BLaER1 (cell line): ENCODE measurements around the gene PHLPP1.
"Not testable (repeated sequence)": the region's sequence is repeated elsewhere in the genome, so short reads cannot be mapped to it uniquely, and the experiment has no call there.

Source experiments
- H3K27ac ChIP-seq: shearing (Covaris generic); formaldehyde crosslinking; 2 replicates; pipeline ENCODE4 v1.8.1; 2022
- H3K27me3 ChIP-seq: shearing (Covaris generic); formaldehyde crosslinking; 2 replicates; pipeline ENCODE4 v1.8.1; 2022
- H3K36me3 ChIP-seq: shearing (Covaris generic); formaldehyde crosslinking; 2 replicates; pipeline ENCODE4 v1.8.1; 2022
- H3K4me1 ChIP-seq: shearing (Covaris generic); formaldehyde crosslinking; 2 replicates; pipeline ENCODE4 v1.8.1; 2022
- H3K4me2 ChIP-seq: shearing (Covaris generic); formaldehyde crosslinking; 2 replicates; pipeline ENCODE4 v1.8.1; 2022
- H3K4me3 ChIP-seq: shearing (Covaris generic); formaldehyde crosslinking; 2 replicates; pipeline ENCODE4 v1.8.1; 2022
- H3K9ac ChIP-seq: shearing (Covaris generic); formaldehyde crosslinking; 2 replicates; pipeline ENCODE4 v1.8.1; 2022
- H3K9me3 ChIP-seq: shearing (Covaris generic); formaldehyde crosslinking; 2 replicates; pipeline ENCODE4 v1.8.1; 2022
- H4K20me1 ChIP-seq: shearing (Covaris generic); formaldehyde crosslinking; 2 replicates; pipeline ENCODE4 v1.8.1; 2022
- Cebpa-rat ChIP-seq: shearing (Covaris generic); IDR thresholded peaks from 2 replicates; pipeline ENCODE4 v1.8.1; 2022

Gene PHLPP1

GRCh38 chr18:62797329-62797728 lies 82.0 kb downstream of the PHLPP1 start:
- no peak overlapping the region for H3K9ac ChIP-seq
- TF ChIP-seq Cebpa-rat, result no peak
- peaks cover 47% of the 10 kb centered on the region for H3K4me1 ChIP-seq
- H3K4me2 ChIP-seq, result no peak overlapping the region
- peaks cover 94% of the 10 kb centered on the region for H4K20me1 ChIP-seq
- H3K27me3 ChIP-seq, result no peaks in the 10 kb centered on the region
- no peak overlapping the region for H3K4me3 ChIP-seq
- H3K27ac ChIP-seq, result no peak overlapping the region
- H3K9me3 ChIP-seq, result no peaks in the 10 kb centered on the region
- H3K36me3 ChIP-seq, result peaks cover 11% of the 10 kb centered on the region; the same call in 1 of the 2 replicates

- H3K27ac ChIP-seq, result peak overlapping the region; percentile 63
- peaks cover 82% of the 10 kb centered on the region for H4K20me1 ChIP-seq
- H3K27me3 ChIP-seq, result no peaks in the 10 kb centered on the region
- H3K9me3 ChIP-seq, result no peaks in the 10 kb centered on the region
- H3K4me3 ChIP-seq, result peak overlapping the region; percentile 11; the same call in 1 of the 2 replicates
- peaks cover 47% of the 10 kb centered on the region for H3K4me1 ChIP-seq
- H3K36me3 ChIP-seq, result peaks cover 8% of the 10 kb centered on the region
- peak overlapping the region; percentile 79 for H3K4me2 ChIP-seq
- no peak for TF ChIP-seq Cebpa-rat
- no peak overlapping the region for H3K9ac ChIP-seq
Measured at GRCh38 chr18:62799977-62800376, 84.6 kb downstream of the PHLPP1 start.

GRCh38 chr18:62802523-62802922 lies 87.2 kb downstream of the PHLPP1 start:
- no peak overlapping the region for H3K27ac ChIP-seq
- no peak overlapping the region for H3K9ac ChIP-seq
- H3K9me3 ChIP-seq, result peaks cover 2% of the 10 kb centered on the region; the same call in 1 of the 2 replicates
- H3K4me3 ChIP-seq, result no peak overlapping the region
- H3K36me3 ChIP-seq, result peaks cover 4% of the 10 kb centered on the region; the same call in 1 of the 2 replicates
- peaks cover 43% of the 10 kb centered on the region for H3K4me1 ChIP-seq
- H3K27me3 ChIP-seq, result no peaks in the 10 kb centered on the region
- peaks cover 62% of the 10 kb centered on the region for H4K20me1 ChIP-seq
- TF ChIP-seq Cebpa-rat, result no peak
- H3K4me2 ChIP-seq, result no peak overlapping the region

GRCh38 chr18:62807396-62807795 lies 92.1 kb downstream of the PHLPP1 start:
- no peak for TF ChIP-seq Cebpa-rat
- Histone ChIP-seq H3K9ac (no peak overlapping the region), H3K4me3 (no peak overlapping the region), H3K4me2 (no peak overlapping the region), H3K27me3 (no peaks in the 10 kb centered on the region), H3K36me3 (peaks cover 4% of the 10 kb centered on the region; the same call in 1 of the 2 replicates), H3K9me3 (peaks cover 5% of the 10 kb centered on the region; the same call in 1 of the 2 replicates), H3K4me1 (peaks cover 2% of the 10 kb centered on the region; the same call in 1 of the 2 replicates), H3K27ac (no peak overlapping the region), H4K20me1 (peaks cover 27% of the 10 kb centered on the region)

- Histone ChIP-seq H3K36me3 (peaks cover 4% of the 10 kb centered on the region; the same call in 1 of the 2 replicates), H3K4me1 (peaks cover 9% of the 10 kb centered on the region), H3K27ac (no peak overlapping the region), H3K27me3 (no peaks in the 10 kb centered on the region), H3K4me2 (no peak overlapping the region), H4K20me1 (peaks cover 34% of the 10 kb centered on the region), H3K4me3 (no peak overlapping the region), H3K9me3 (peaks cover 5% of the 10 kb centered on the region; the same call in 1 of the 2 replicates), H3K9ac (no peak overlapping the region)
- no peak for TF ChIP-seq Cebpa-rat
Measured at GRCh38 chr18:62808123-62808522, 92.8 kb downstream of the PHLPP1 start.

- not testable (repeated sequence) for H3K4me2 ChIP-seq, H3K27ac ChIP-seq
Measured at GRCh38 chr18:62809445-62809844, 94.1 kb downstream of the PHLPP1 start.

GRCh38 chr18:62809900-62810299 lies 94.6 kb downstream of the PHLPP1 start:
- no peaks in the 10 kb centered on the region for H3K36me3 ChIP-seq
- TF ChIP-seq Cebpa-rat, result no peak
- no peak overlapping the region for H3K27ac ChIP-seq
- peaks cover 5% of the 10 kb centered on the region; the same call in 1 of the 2 replicates for H3K9me3 ChIP-seq
- no peaks in the 10 kb centered on the region for H3K27me3 ChIP-seq
- H3K4me1 ChIP-seq, result peaks cover 27% of the 10 kb centered on the region
- peaks cover 38% of the 10 kb centered on the region for H4K20me1 ChIP-seq
- no peak overlapping the region for H3K4me3 ChIP-seq
- no peak overlapping the region for H3K9ac ChIP-seq
- no peak overlapping the region for H3K4me2 ChIP-seq

More at GRCh38 chr18:62809445-62809844, 94.1 kb downstream of the PHLPP1 start:
- H3K4me1 ChIP-seq, result peaks cover 22% of the 10 kb centered on the region
- H3K36me3 ChIP-seq, H3K27me3 ChIP-seq, H3K4me3 ChIP-seq, H3K9me3 ChIP-seq, H3K9ac ChIP-seq: not testable (repeated sequence)
- peaks cover 34% of the 10 kb centered on the region for H4K20me1 ChIP-seq

- Histone ChIP-seq H3K36me3 (no peaks in the 10 kb centered on the region), H3K27ac (no peak overlapping the region), H4K20me1 (peaks cover 41% of the 10 kb centered on the region), H3K4me1 (peaks cover 34% of the 10 kb centered on the region), H3K9ac (no peak overlapping the region), H3K4me2 (no peak overlapping the region), H3K9me3 (peaks cover 5% of the 10 kb centered on the region; the same call in 1 of the 2 replicates), H3K27me3 (no peaks in the 10 kb centered on the region), H3K4me3 (no peak overlapping the region)
- TF ChIP-seq Cebpa-rat, result no peak
Measured at GRCh38 chr18:62810682-62811081, 95.3 kb downstream of the PHLPP1 start.

GRCh38 chr18:62811674-62812073 lies 96.3 kb downstream of the PHLPP1 start:
- Histone ChIP-seq H3K9ac (no peak overlapping the region), H3K27me3 (no peaks in the 10 kb centered on the region), H3K4me2 (no peak overlapping the region), H3K9me3 (peaks cover 5% of the 10 kb centered on the region; the same call in 1 of the 2 replicates), H3K4me3 (no peak overlapping the region), H3K4me1 (peaks cover 42% of the 10 kb centered on the region), H3K36me3 (no peaks in the 10 kb centered on the region), H3K27ac (no peak overlapping the region), H4K20me1 (peaks cover 48% of the 10 kb centered on the region)
- TF ChIP-seq Cebpa-rat, result no peak

GRCh38 chr18:62812242-62812641 lies 96.9 kb downstream of the PHLPP1 start:
- H3K9ac ChIP-seq, result no peak overlapping the region
- no peak for TF ChIP-seq Cebpa-rat
- no peak overlapping the region for H3K27ac ChIP-seq
- H3K27me3 ChIP-seq, result no peaks in the 10 kb centered on the region
- H3K4me2 ChIP-seq, result no peak overlapping the region
- H3K36me3 ChIP-seq, result 0 out of 2 replicates have a peak, but pooled peaks cover 3% of the 10 kb centered on the region
- peaks cover 5% of the 10 kb centered on the region; the same call in 1 of the 2 replicates for H3K9me3 ChIP-seq
- H3K4me3 ChIP-seq, result no peak overlapping the region
- H4K20me1 ChIP-seq, result peaks cover 48% of the 10 kb centered on the region
- peaks cover 42% of the 10 kb centered on the region for H3K4me1 ChIP-seq

- Histone ChIP-seq H3K4me1 (peaks cover 42% of the 10 kb centered on the region), H3K4me3 (no peak overlapping the region), H3K36me3 (0 out of 2 replicates have a peak, but pooled peaks cover 6% of the 10 kb centered on the region), H3K27me3 (no peaks in the 10 kb centered on the region), H3K4me2 (peak overlapping the region; percentile 51), H3K9ac (no peak overlapping the region), H3K9me3 (peaks cover under 1% of the 10 kb centered on the region; the same call in 1 of the 2 replicates), H3K27ac (no peak overlapping the region), H4K20me1 (peaks cover 48% of the 10 kb centered on the region)
- no peak for TF ChIP-seq Cebpa-rat
Measured at GRCh38 chr18:62812876-62813275, 97.5 kb downstream of the PHLPP1 start.
